ENCODE measurements around the gene C1QTNF8.

Gene C1QTNF8

GRCh38 chr16:1061769-1062505, 34.1 kb downstream of the C1QTNF8 start:
- ChIA-PET CTCF (no interaction called here), POLR2A (no interaction called here)
- WGBS (ENCODE audit: insufficient coverage) = 90% methylated on average over 36 of the region's 43 CpGs
- no peak for DNase-seq
- no peak overlapping the region for H3K27ac ChIP-seq (ENCODE audit: insufficient read depth in 1 of 2, low read depth in 1 of 2, low read length in 2 of 2, poor library complexity in 1 of 2, severe bottlenecking in 2 of 2)
- H3K27me3 ChIP-seq (replicated peaks in 2 of 5; ENCODE audit: control insufficient read depth in 4 of 5, insufficient read depth in 5 of 5, low read length in 4 of 5) = peaks cover 0 to 68% (median 9%) of the 10 kb centered on the region in 5 experiments
- H3K36me3 ChIP-seq (ENCODE audit: control insufficient read depth in 4 of 4, insufficient read depth in 4 of 4, low read length in 3 of 4) = no peaks in the 10 kb centered on the region
- H3K4me1 ChIP-seq (ENCODE audit: control extremely low read depth in 1 of 4, control insufficient read depth in 4 of 4, insufficient read depth in 4 of 4, low read length in 3 of 4) = no peaks in the 10 kb centered on the region
- peaks cover 0 to 7% (median 4%) of the 10 kb centered on the region in 5 experiments for H3K9me3 ChIP-seq (ENCODE audit: control extremely low read depth in 1 of 5, control insufficient read depth in 4 of 5, insufficient read depth in 2 of 5, low read depth in 1 of 5, low read length in 4 of 5)
- no peak overlapping the region for H3K4me3 ChIP-seq (ENCODE audit: control insufficient read depth in 1 of 7, extremely low read depth in 1 of 7, insufficient read depth in 4 of 7, low read depth in 2 of 7, low read length in 6 of 7)

- Histone ChIP-seq H3K27ac (ENCODE audit: insufficient read depth in 1 of 2, low read depth in 1 of 2, low read length in 2 of 2, poor library complexity in 1 of 2, severe bottlenecking in 2 of 2) (no peak overlapping the region), H3K36me3 (ENCODE audit: control insufficient read depth in 4 of 4, insufficient read depth in 4 of 4, low read length in 3 of 4) (no peaks in the 10 kb centered on the region), H3K4me3 (ENCODE audit: control insufficient read depth in 1 of 7, extremely low read depth in 1 of 7, insufficient read depth in 4 of 7, low read depth in 2 of 7, low read length in 6 of 7) (no peak overlapping the region), H3K4me1 (ENCODE audit: control extremely low read depth in 1 of 4, control insufficient read depth in 4 of 4, insufficient read depth in 4 of 4, low read length in 3 of 4) (no peaks in the 10 kb centered on the region), H3K9me3 (ENCODE audit: control extremely low read depth in 1 of 5, control insufficient read depth in 4 of 5, insufficient read depth in 2 of 5, low read depth in 1 of 5, low read length in 4 of 5) (peaks cover 0 to 11% (median 5%) of the 10 kb centered on the region in 5 experiments), H3K27me3 (replicated peaks in 2 of 5; ENCODE audit: control insufficient read depth in 4 of 5, insufficient read depth in 5 of 5, low read length in 4 of 5) (peaks cover 0 to 59% (median 9%) of the 10 kb centered on the region in 5 experiments)
- 90% methylated on average over 36 of the region's 42 CpGs for WGBS (ENCODE audit: insufficient coverage)
- ChIA-PET CTCF (no interaction called here), POLR2A (interaction anchor here (0.7 kb wide), 1 partner anchor 249 kb away, joined by 4 read pairs; no protein-coding TSS in a partner anchor)
- DNase-seq = no peak
Observed at GRCh38 chr16:1060416-1061340, 35.4 kb downstream of the C1QTNF8 start.

- no peaks in the 10 kb centered on the region for H3K4me1 ChIP-seq (ENCODE audit: control extremely low read depth in 1 of 4, control insufficient read depth in 4 of 4, insufficient read depth in 4 of 4, low read length in 3 of 4)
- H3K27me3 ChIP-seq (replicated peaks in 2 of 5; ENCODE audit: control insufficient read depth in 4 of 5, insufficient read depth in 5 of 5, low read length in 4 of 5) = peaks cover 0 to 49% (median 2%) of the 10 kb centered on the region in 5 experiments
- peaks cover 0 to 11% (median 5%) of the 10 kb centered on the region in 5 experiments for H3K9me3 ChIP-seq (ENCODE audit: control extremely low read depth in 1 of 5, control insufficient read depth in 4 of 5, insufficient read depth in 2 of 5, low read depth in 1 of 5, low read length in 4 of 5)
- no peak for DNase-seq
- CTCF ChIA-PET = no interaction called here
- POLR2A ChIA-PET = no interaction called here
- no peak overlapping the region for H3K4me3 ChIP-seq (ENCODE audit: control insufficient read depth in 1 of 7, extremely low read depth in 1 of 7, insufficient read depth in 4 of 7, low read depth in 2 of 7, low read length in 6 of 7)
- 94% methylated on average over 2 of the region's 3 CpGs for WGBS (ENCODE audit: insufficient coverage)
- H3K36me3 ChIP-seq (ENCODE audit: control insufficient read depth in 4 of 4, insufficient read depth in 4 of 4, low read length in 3 of 4) = no peaks in the 10 kb centered on the region
- no peak overlapping the region for H3K27ac ChIP-seq (ENCODE audit: insufficient read depth in 1 of 2, low read depth in 1 of 2, low read length in 2 of 2, poor library complexity in 1 of 2, severe bottlenecking in 2 of 2)
Observed at GRCh38 chr16:1059310-1059709, 36.7 kb downstream of the C1QTNF8 start.

- Histone ChIP-seq H3K36me3 (ENCODE audit: control insufficient read depth in 4 of 4, insufficient read depth in 4 of 4, low read length in 3 of 4) (no peaks in the 10 kb centered on the region), H3K4me1 (ENCODE audit: control extremely low read depth in 1 of 4, control insufficient read depth in 4 of 4, insufficient read depth in 4 of 4, low read length in 3 of 4) (no peaks in the 10 kb centered on the region), H3K27ac (ENCODE audit: insufficient read depth in 1 of 2, low read depth in 1 of 2, low read length in 2 of 2, poor library complexity in 1 of 2, severe bottlenecking in 2 of 2) (no peak overlapping the region), H3K4me3 (ENCODE audit: control insufficient read depth in 1 of 7, extremely low read depth in 1 of 7, insufficient read depth in 4 of 7, low read depth in 2 of 7, low read length in 6 of 7) (no peak overlapping the region), H3K27me3 (replicated peaks in 2 of 5; ENCODE audit: control insufficient read depth in 4 of 5, insufficient read depth in 5 of 5, low read length in 4 of 5) (peaks cover 0 to 38% (median 2%) of the 10 kb centered on the region in 5 experiments), H3K9me3 (ENCODE audit: control extremely low read depth in 1 of 5, control insufficient read depth in 4 of 5, insufficient read depth in 2 of 5, low read depth in 1 of 5, low read length in 4 of 5) (peaks cover 0 to 11% (median 5%) of the 10 kb centered on the region in 5 experiments)
- 39% methylated on average over 10 of the region's 14 CpGs for WGBS (ENCODE audit: insufficient coverage)
- no peak for DNase-seq
- ChIA-PET POLR2A (no interaction called here), CTCF (interaction anchor here (0.8 to 1.4 kb wide), 2 partner anchors 43 to 251 kb away, joined by 3 read pairs; no protein-coding TSS in a partner anchor)
Observed at GRCh38 chr16:1058216-1058615, 37.8 kb downstream of the C1QTNF8 start.

GRCh38 chr16:1057252-1057932, 38.7 kb downstream of the C1QTNF8 start:
- Histone ChIP-seq H3K27ac (ENCODE audit: insufficient read depth in 1 of 2, low read depth in 1 of 2, low read length in 2 of 2, poor library complexity in 1 of 2, severe bottlenecking in 2 of 2) (no peak overlapping the region), H3K9me3 (ENCODE audit: control extremely low read depth in 1 of 5, control insufficient read depth in 4 of 5, insufficient read depth in 2 of 5, low read depth in 1 of 5, low read length in 4 of 5) (peaks cover 0 to 11% (median 5%) of the 10 kb centered on the region in 5 experiments), H3K4me1 (ENCODE audit: control extremely low read depth in 1 of 4, control insufficient read depth in 4 of 4, insufficient read depth in 4 of 4, low read length in 3 of 4) (no peaks in the 10 kb centered on the region), H3K36me3 (ENCODE audit: control insufficient read depth in 4 of 4, insufficient read depth in 4 of 4, low read length in 3 of 4) (no peaks in the 10 kb centered on the region), H3K27me3 (replicated peaks in 2 of 5; ENCODE audit: control insufficient read depth in 4 of 5, insufficient read depth in 5 of 5, low read length in 4 of 5) (peaks cover 0 to 31% (median 2%) of the 10 kb centered on the region in 5 experiments), H3K4me3 (ENCODE audit: control insufficient read depth in 1 of 7, extremely low read depth in 1 of 7, insufficient read depth in 4 of 7, low read depth in 2 of 7, low read length in 6 of 7) (no peak overlapping the region)
- ChIA-PET CTCF (interaction anchor here (0.8 to 1.4 kb wide), 6 partner anchors 11 to 250 kb away, joined by 3 read pairs; no protein-coding TSS in a partner anchor), POLR2A (no interaction called here)
- WGBS (ENCODE audit: insufficient coverage) = 53% methylated on average over 10 of the region's 33 CpGs
- peak in 2 of 3 donors; percentile 31 to 43 for DNase-seq

- POLR2A ChIA-PET = no interaction called here
- 89% methylated on average over 7 of the region's 8 CpGs for WGBS (ENCODE audit: insufficient coverage)
- Histone ChIP-seq H3K27me3 (replicated peaks in 2 of 5; ENCODE audit: control insufficient read depth in 4 of 5, insufficient read depth in 5 of 5, low read length in 4 of 5) (peaks cover 0 to 30% (median 2%) of the 10 kb centered on the region in 5 experiments), H3K27ac (ENCODE audit: insufficient read depth in 1 of 2, low read depth in 1 of 2, low read length in 2 of 2, poor library complexity in 1 of 2, severe bottlenecking in 2 of 2) (no peak overlapping the region), H3K36me3 (ENCODE audit: control insufficient read depth in 4 of 4, insufficient read depth in 4 of 4, low read length in 3 of 4) (no peaks in the 10 kb centered on the region), H3K4me1 (ENCODE audit: control extremely low read depth in 1 of 4, control insufficient read depth in 4 of 4, insufficient read depth in 4 of 4, low read length in 3 of 4) (no peaks in the 10 kb centered on the region), H3K9me3 (ENCODE audit: control extremely low read depth in 1 of 5, control insufficient read depth in 4 of 5, insufficient read depth in 2 of 5, low read depth in 1 of 5, low read length in 4 of 5) (peaks cover 0 to 14% (median 7%) of the 10 kb centered on the region in 5 experiments), H3K4me3 (ENCODE audit: control insufficient read depth in 1 of 7, extremely low read depth in 1 of 7, insufficient read depth in 4 of 7, low read depth in 2 of 7, low read length in 6 of 7) (no peak overlapping the region)
- CTCF ChIA-PET = interaction anchor here (1.0 to 2.6 kb wide), 7 partner anchors 9 to 344 kb away, joined by 3 to 11 read pairs (median 5); no protein-coding TSS in a partner anchor
- DNase-seq = no peak
Observed at GRCh38 chr16:1056196-1056595, 39.8 kb downstream of the C1QTNF8 start.
